Measurements from ENCODE around the gene NMNAT3. TPM values are rescaled to one million over a fixed set of nuclear protein-coding genes. Genes with fewer than 3 reads are reported as not detected.

Gene NMNAT3
- total RNA-seq, 2 donors from 2014 or later, result 1.2 to 1.6 TPM

DNA sequence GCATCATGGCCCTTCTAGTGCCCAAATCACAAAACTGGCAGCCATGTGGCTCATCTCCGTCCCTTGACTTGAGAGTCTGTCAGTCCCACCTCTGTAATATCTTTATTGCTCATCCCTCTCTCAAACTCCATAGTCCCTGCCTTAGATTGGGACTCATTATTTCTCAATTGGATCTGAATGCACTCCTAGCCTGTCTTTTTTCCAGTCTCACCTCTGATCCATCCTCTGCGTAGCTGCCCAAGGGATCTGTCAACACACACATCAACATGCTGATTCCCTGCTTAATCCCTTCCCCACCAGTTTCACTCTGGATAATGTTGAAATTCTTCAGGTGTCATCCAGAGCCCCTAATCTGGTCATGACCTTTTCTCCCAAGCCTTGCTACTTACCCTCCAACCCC, 39.3 kb downstream of the NMNAT3 start:
- TF ChIP-seq, protein P1, sequence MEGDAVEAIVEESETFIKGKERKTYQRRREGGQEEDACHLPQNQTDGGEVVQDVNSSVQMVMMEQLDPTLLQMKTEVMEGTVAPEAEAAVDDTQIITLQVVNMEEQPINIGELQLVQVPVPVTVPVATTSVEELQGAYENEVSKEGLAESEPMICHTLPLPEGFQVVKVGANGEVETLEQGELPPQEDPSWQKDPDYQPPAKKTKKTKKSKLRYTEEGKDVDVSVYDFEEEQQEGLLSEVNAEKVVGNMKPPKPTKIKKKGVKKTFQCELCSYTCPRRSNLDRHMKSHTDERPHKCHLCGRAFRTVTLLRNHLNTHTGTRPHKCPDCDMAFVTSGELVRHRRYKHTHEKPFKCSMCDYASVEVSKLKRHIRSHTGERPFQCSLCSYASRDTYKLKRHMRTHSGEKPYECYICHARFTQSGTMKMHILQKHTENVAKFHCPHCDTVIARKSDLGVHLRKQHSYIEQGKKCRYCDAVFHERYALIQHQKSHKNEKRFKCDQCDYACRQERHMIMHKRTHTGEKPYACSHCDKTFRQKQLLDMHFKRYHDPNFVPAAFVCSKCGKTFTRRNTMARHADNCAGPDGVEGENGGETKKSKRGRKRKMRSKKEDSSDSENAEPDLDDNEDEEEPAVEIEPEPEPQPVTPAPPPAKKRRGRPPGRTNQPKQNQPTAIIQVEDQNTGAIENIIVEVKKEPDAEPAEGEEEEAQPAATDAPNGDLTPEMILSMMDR (conservative IDR thresholded peaks at IDR 0.05), result no peak
- Histone ChIP-seq H3K27me3 (ENCODE audit: control insufficient read depth, insufficient read depth, low read length, poor library complexity, severe bottlenecking) (no peaks in the 10 kb centered on the region), H3K36me3 (ENCODE audit: control insufficient read depth, insufficient read depth, low read length) (no peaks in the 10 kb centered on the region), H3K4me1 (ENCODE audit: control insufficient read depth, insufficient read depth, low read length) (no peaks in the 10 kb centered on the region), H3K27ac (ENCODE audit: low read depth, low read length) (no peak overlapping the region), H3K9me3 (ENCODE audit: control insufficient read depth, low read length) (no peaks in the 10 kb centered on the region), H3K9ac (ENCODE audit: extremely low read depth, low read length, poor library complexity, severe bottlenecking) (no peak overlapping the region), H3K4me3 (ENCODE audit: low read length) (no peak overlapping the region)
- DNase-seq, result peak; percentile 5
- Mint-ChIP-seq H3K36me3 (ENCODE audit: low read depth) (no peaks in the 10 kb centered on the region), H3K9me3 (no peaks in the 10 kb centered on the region), H3K27ac (no peak overlapping the region), H3K4me3 (no peak overlapping the region), H3K4me1 (no peaks in the 10 kb centered on the region), H3K27me3 (ENCODE audit: insufficient read depth) (peaks cover 2% of the 10 kb centered on the region)
- 88 to 95% methylated on average over 2 of the region's 2 CpGs for WGBS, 2 experiments (ENCODE audit: insufficient coverage in 1 of 2, insufficient read length in 1 of 2)

DNA sequence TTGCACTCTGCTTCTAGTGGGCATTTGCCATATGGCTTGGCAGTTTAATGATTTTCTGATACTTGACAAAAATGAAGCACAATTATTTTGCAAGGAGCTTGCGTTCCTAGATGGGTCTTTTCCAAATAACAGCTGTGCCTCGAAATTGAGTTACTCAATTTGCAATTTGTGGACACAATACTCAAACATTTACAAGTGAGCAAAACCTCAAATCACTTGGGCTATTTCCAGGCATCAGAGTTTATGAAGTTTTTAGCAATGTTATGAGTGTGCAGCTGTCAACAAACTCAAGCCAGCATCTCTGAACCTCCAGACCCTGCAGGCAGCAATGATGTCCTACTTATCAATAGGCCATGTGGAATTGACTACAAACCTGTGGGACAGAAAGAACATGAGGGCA, 41.3 kb downstream of the NMNAT3 start:
- DNase-seq, result no peak
- Histone ChIP-seq H3K4me3 (ENCODE audit: low read length) (no peak overlapping the region), H3K9ac (ENCODE audit: extremely low read depth, low read length, poor library complexity, severe bottlenecking) (no peak overlapping the region), H3K36me3 (ENCODE audit: control insufficient read depth, insufficient read depth, low read length) (no peaks in the 10 kb centered on the region), H3K27ac (ENCODE audit: low read depth, low read length) (no peak overlapping the region), H3K4me1 (ENCODE audit: control insufficient read depth, insufficient read depth, low read length) (no peaks in the 10 kb centered on the region), H3K27me3 (ENCODE audit: control insufficient read depth, insufficient read depth, low read length, poor library complexity, severe bottlenecking) (no peaks in the 10 kb centered on the region), H3K9me3 (ENCODE audit: control insufficient read depth, low read length) (no peaks in the 10 kb centered on the region)
- 91 to 92% methylated on average over 2 of the region's 2 CpGs for WGBS, 2 experiments (ENCODE audit: insufficient coverage in 1 of 2, insufficient read length in 1 of 2)
- H3K27me3 Mint-ChIP-seq (ENCODE audit: insufficient read depth), result peaks cover 2% of the 10 kb centered on the region
- H3K4me1 Mint-ChIP-seq, result no peaks in the 10 kb centered on the region
- TF ChIP-seq, protein P1 (conservative IDR thresholded peaks at IDR 0.05), result no peak
- H3K4me3 Mint-ChIP-seq, result no peak overlapping the region
- H3K9me3 Mint-ChIP-seq, result no peaks in the 10 kb centered on the region
- H3K27ac Mint-ChIP-seq, result no peak overlapping the region
- H3K36me3 Mint-ChIP-seq (ENCODE audit: low read depth), result no peaks in the 10 kb centered on the region

DNA sequence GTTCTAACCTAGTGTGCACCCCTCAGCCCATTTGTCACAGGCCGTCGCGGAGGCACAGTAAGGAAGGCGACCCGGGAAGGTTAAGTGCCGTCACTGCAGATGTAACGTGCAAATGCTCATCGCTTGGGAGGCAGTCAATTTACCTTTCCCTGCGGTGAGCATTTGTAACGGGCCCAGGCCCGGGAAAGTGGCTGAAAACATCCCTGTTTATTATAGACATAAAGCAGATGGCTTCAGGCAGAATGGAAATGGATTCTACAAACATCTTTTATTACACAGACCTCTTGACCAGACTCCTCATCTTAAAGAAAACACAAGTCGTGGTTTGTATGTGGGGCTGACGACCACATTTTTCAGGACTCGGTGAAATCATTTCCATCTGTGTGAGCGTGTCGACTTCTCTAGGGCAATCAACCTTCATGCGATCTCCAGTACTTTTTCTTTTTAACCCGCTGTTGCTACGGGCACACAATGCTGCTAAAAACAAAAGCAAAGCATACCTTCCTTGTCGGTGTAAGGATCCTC, 43.6 kb downstream of the NMNAT3 start:
- Histone ChIP-seq H3K9ac (ENCODE audit: extremely low read depth, low read length, poor library complexity, severe bottlenecking) (no peak overlapping the region), H3K27me3 (ENCODE audit: control insufficient read depth, insufficient read depth, low read length, poor library complexity, severe bottlenecking) (no peaks in the 10 kb centered on the region), H3K36me3 (ENCODE audit: control insufficient read depth, insufficient read depth, low read length) (no peaks in the 10 kb centered on the region), H3K4me1 (ENCODE audit: control insufficient read depth, insufficient read depth, low read length) (no peaks in the 10 kb centered on the region), H3K9me3 (ENCODE audit: control insufficient read depth, low read length) (no peaks in the 10 kb centered on the region), H3K4me3 (ENCODE audit: low read length) (no peak overlapping the region), H3K27ac (ENCODE audit: low read depth, low read length) (no peak overlapping the region)
- Mint-ChIP-seq H3K27me3 (ENCODE audit: insufficient read depth) (peaks cover 2% of the 10 kb centered on the region), H3K4me1 (peaks cover 3% of the 10 kb centered on the region), H3K9me3 (no peaks in the 10 kb centered on the region), H3K36me3 (ENCODE audit: low read depth) (no peaks in the 10 kb centered on the region), H3K4me3 (no peak overlapping the region), H3K27ac (no peak overlapping the region)
- DNase-seq, result peak; percentile 35
- TF ChIP-seq, protein P1 (conservative IDR thresholded peaks at IDR 0.05), result no peak
- WGBS, 2 experiments (ENCODE audit: insufficient coverage in 1 of 2, insufficient read length in 1 of 2), result 87 to 92% methylated on average over 18 to 20 of the region's 20 CpGs
